ENCODE measurements around the gene RASSF4. TPM values are rescaled to one million over a fixed set of nuclear protein-coding genes. Genes with fewer than 3 reads are reported as not detected.

The RASSF4 gene
- total and polyA plus RNA-seq, 2 experiments from 2014 or later, result 2.1 to 2.3 TPM

- TF ChIP-seq EZH2 (IDR thresholded peaks at IDR 0.05; ENCODE audit: insufficient read depth, poor library complexity, severe bottlenecking) (no peak), EZH2phosphoT487 (IDR thresholded peaks at IDR 0.05; ENCODE audit: insufficient read depth, low read depth) (no peak)
- Histone ChIP-seq H3K36me3 (ENCODE audit: low read depth) (no peaks in the 10 kb centered on the region), H3K4me3 (no peak overlapping the region), H3K9ac (no peak overlapping the region), H3K27ac (no peak overlapping the region), H3K27me3 (replicated peaks; ENCODE audit: insufficient read depth) (0 out of 2 replicates have a peak, but pooled peaks cover 5% of the 10 kb centered on the region), H2AFZ (no peak overlapping the region), H3K4me2 (ENCODE audit: unreplicated experiment) (no peak overlapping the region), H3K9me3 (ENCODE audit: low read depth) (no peaks in the 10 kb centered on the region), H4K20me1 (ENCODE audit: insufficient read depth) (no peaks in the 10 kb centered on the region), H3K79me2 (ENCODE audit: insufficient read depth) (no peaks in the 10 kb centered on the region), H3F3A (ENCODE audit: insufficient read depth) (no peaks in the 10 kb centered on the region), H3K4me1 (ENCODE audit: insufficient read depth) (no peaks in the 10 kb centered on the region), H3K9me2 (ENCODE audit: insufficient read depth) (no peaks in the 10 kb centered on the region)
- in situ Hi-C loops (cut with MboI), result no loop called here
- 69 to 78% methylated on average over 7 of the region's 8 CpGs for WGBS, 2 experiments (ENCODE audit: low coverage in 1 of 2, low lambda C conversion rate in 2 of 2, missing lambda C conversion rate in 2 of 2)
- DNase-seq, result no peak
Measured at GRCh38 chr10:44929356-44930255, 30.0 kb upstream of the RASSF4 start.

- WGBS, 2 experiments (ENCODE audit: low coverage in 1 of 2, low lambda C conversion rate in 2 of 2, missing lambda C conversion rate in 2 of 2), result 74 to 75% methylated on average over 4 of the region's 4 CpGs
- TF ChIP-seq EZH2phosphoT487 (IDR thresholded peaks at IDR 0.05; ENCODE audit: insufficient read depth, low read depth) (no peak), EZH2 (IDR thresholded peaks at IDR 0.05; ENCODE audit: insufficient read depth, poor library complexity, severe bottlenecking) (no peak)
- Histone ChIP-seq H3K9me3 (ENCODE audit: low read depth) (no peaks in the 10 kb centered on the region), H3K4me1 (ENCODE audit: insufficient read depth) (peaks cover 11% of the 10 kb centered on the region), H2AFZ (no peak overlapping the region), H3K4me2 (ENCODE audit: unreplicated experiment) (no peak overlapping the region), H3K27me3 (replicated peaks; ENCODE audit: insufficient read depth) (no peaks in the 10 kb centered on the region), H3K4me3 (no peak overlapping the region), H3K27ac (no peak overlapping the region), H3K36me3 (ENCODE audit: low read depth) (no peaks in the 10 kb centered on the region), H3K9me2 (ENCODE audit: insufficient read depth) (no peaks in the 10 kb centered on the region), H4K20me1 (ENCODE audit: insufficient read depth) (no peaks in the 10 kb centered on the region), H3F3A (ENCODE audit: insufficient read depth) (no peaks in the 10 kb centered on the region; the same call in 1 of the 2 replicates), H3K9ac (no peak overlapping the region), H3K79me2 (ENCODE audit: insufficient read depth) (no peaks in the 10 kb centered on the region)
- in situ Hi-C loops (cut with MboI), result no loop called here
- no peak for DNase-seq
Measured at GRCh38 chr10:44930904-44931620, 28.5 kb upstream of the RASSF4 start.

GRCh38 chr10:44931621-44932516 is 27.7 kb upstream of the RASSF4 start:
- no peaks in the 10 kb centered on the region for H3K79me2 ChIP-seq (ENCODE audit: insufficient read depth)
- no peaks in the 10 kb centered on the region for H3K9me3 ChIP-seq (ENCODE audit: low read depth)
- no peak overlapping the region for H3K27ac ChIP-seq
- no peaks in the 10 kb centered on the region for H3K27me3 ChIP-seq (replicated peaks; ENCODE audit: insufficient read depth)
- TF ChIP-seq EZH2phosphoT487 (IDR thresholded peaks at IDR 0.05; ENCODE audit: insufficient read depth, low read depth), result no peak
- no peak for TF ChIP-seq EZH2 (IDR thresholded peaks at IDR 0.05; ENCODE audit: insufficient read depth, poor library complexity, severe bottlenecking)
- H3K9ac ChIP-seq, result no peak overlapping the region
- no peak overlapping the region for H3K4me3 ChIP-seq
- H3K4me1 ChIP-seq (ENCODE audit: insufficient read depth), result peaks cover 12% of the 10 kb centered on the region
- no peaks in the 10 kb centered on the region for H3K36me3 ChIP-seq (ENCODE audit: low read depth)
- 56 to 62% methylated on average over 9 to 10 of the region's 10 CpGs for WGBS, 2 experiments (ENCODE audit: low coverage in 1 of 2, low lambda C conversion rate in 2 of 2, missing lambda C conversion rate in 2 of 2)
- no peak for DNase-seq
- H4K20me1 ChIP-seq (ENCODE audit: insufficient read depth), result no peaks in the 10 kb centered on the region
- no peaks in the 10 kb centered on the region for H3K9me2 ChIP-seq (ENCODE audit: insufficient read depth)
- H3K4me2 ChIP-seq (ENCODE audit: unreplicated experiment), result no peak overlapping the region
- in situ Hi-C loops (cut with MboI), result no loop called here
- no peaks in the 10 kb centered on the region; the same call in 1 of the 2 replicates for H3F3A ChIP-seq (ENCODE audit: insufficient read depth)
- H2AFZ ChIP-seq, result no peak overlapping the region
